GM20431 (cell line): ENCODE results near the gene RPAIN.

Experiments used
- in situ Hi-C: fragments of 300-500 bp; cut with MseI, MboI; formaldehyde crosslinking; loops from one replicate; pipeline ENCODE4 v1.15.0; 2020; ENCODE audit warnings: low sequenced_read_pairs; ENCODE audit not compliant: unreplicated experiment

Gene RPAIN, protein sequence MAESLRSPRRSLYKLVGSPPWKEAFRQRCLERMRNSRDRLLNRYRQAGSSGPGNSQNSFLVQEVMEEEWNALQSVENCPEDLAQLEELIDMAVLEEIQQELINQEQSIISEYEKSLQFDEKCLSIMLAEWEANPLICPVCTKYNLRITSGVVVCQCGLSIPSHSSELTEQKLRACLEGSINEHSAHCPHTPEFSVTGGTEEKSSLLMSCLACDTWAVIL

DNA sequence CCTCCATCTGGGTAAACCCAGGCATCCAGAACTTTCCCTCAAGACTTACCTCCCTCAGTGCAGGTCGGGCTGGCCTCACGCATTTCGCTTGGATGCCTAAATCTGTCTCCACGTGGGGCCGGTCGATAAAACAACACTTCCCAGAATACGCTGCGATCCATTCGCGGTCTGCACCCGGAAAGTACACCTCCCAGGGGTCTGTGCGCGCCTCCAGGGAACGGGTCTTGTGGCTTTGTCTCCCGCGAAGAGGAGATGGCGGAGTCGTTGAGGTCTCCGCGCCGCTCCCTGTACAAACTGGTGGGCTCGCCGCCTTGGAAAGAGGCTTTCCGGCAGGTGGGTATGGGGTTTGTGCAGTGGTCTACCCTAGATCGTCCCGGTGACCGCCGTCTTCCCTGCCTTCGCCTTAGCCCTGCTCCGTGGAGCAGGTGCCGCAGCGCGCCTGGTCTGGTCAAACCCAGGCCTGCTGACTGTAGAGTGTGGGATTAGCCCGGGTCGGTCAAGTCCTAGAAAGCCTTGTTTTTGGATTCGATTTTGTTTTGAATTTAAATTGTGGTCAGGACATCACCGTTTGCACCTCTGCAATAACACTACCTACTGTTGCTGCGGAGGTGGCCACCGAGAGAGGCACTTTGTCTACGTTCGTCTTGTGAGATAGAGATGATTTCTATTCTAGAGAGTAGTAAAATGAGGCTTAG is at the start of gene RPAIN:
Gene RPAIN, plus strand, starts transcription at position 224 of the 695 bp plus-strand sequence. Its CDS starts 29 bp downstream, at position 253.
- in situ Hi-C loops = no loop called here

DNA sequence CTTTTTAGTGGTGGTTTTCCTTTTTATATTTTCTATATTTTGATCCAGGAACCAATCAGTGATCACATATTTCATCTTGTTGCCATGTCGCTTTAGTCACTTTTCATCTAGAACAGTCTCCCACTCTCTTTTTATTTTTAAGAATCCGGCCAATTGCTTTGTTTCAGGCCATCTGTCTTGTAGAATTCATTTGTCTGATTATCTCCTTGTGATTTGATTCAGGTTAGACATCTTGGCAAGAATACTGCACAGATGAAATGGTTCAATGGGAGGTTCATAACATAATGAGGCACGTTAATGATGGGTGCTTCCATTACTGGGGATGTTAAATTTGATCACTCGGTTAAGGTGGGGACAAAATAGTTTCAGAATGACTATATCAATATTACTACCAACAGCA is 49.6 kb upstream of the RPAIN start:
- in situ Hi-C loops = no loop called here

DNA sequence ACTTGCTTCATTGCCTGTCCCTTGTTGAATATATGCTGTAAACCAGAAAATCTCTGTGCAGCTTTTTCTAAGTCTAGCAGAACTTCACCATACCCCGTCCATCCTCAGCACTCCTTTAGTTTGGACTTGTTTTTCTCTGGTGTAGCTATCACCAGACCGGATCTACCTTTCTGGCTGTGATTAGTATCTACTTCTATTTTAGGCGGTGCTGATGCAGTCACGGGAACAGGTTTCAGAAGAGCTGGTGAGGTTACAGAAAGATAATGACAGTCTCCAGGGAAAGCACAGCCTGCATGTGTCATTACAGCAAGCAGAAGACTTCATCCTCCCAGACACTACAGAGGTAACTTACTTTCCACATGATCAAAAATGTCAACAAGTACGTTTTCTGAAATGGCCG is 46.9 kb upstream of the RPAIN start:
- in situ Hi-C loops = no loop called here

DNA sequence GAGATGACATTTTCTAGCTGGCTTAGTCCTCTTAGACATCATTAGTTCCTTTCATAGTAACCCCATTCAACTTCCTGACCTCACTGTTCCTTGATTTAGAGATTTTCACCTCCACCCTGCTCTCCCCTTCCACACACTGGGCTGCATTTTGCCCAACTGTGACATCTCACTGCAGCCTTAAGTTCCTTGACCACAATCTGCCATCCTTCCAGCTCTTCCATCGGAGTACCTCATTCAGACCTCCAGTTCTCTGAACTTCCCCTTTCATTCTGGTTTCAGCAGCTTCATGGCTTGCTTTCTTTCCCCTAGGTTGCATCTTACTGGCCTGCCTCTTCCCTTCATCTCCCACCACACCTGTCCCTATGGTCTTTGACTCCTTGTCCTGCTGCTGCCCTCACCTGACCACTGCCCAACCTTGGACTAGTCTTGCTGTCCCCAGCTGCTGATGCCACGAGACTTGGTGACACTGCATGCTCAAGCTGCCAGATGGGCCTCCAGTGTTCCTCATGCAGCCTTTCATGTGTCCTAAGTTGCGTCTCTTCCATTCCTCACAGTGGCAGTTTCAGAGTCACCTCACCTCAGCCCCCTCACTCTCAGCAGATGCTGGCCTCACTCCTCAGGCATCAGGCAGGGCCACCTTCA is 41.3 kb upstream of the RPAIN start:
- in situ Hi-C loops = no loop called here

DNA sequence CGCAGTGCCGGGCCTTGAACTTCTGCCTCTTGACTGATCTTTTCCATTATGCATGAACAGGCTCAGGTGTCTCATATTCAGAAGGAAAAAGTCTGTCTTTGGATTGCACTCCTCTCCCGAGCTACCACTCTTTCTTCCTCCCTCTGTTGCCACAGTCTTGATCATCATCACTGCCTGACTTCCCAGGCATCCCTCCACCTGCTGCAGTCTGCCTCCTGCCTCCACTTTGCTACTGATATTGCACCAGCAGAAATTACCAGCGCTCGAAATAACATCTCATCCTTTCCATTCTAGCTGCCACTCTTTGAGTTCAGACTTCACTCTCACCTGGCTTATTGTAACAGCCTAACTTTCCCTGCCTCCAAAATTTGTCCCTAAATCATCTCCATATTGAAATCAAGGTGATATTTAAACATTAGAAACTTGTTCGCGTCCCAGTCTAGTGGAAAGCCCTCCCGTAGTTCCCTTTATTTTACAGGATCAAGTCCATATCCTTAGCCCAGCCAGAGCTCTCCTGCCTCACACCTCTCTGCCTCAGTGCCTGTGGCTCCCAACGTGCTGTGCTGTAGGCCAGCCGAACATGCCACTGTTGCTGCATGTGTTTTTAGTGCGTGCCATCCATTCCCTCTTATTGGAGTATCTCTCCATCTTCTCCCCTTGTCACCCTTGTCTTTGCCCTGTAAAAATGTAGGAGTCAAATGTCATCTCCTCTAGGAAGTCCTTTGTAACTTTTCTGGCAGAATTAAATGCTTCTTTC is 40.5 kb upstream of the RPAIN start:
- in situ Hi-C loops = no loop called here

DNA sequence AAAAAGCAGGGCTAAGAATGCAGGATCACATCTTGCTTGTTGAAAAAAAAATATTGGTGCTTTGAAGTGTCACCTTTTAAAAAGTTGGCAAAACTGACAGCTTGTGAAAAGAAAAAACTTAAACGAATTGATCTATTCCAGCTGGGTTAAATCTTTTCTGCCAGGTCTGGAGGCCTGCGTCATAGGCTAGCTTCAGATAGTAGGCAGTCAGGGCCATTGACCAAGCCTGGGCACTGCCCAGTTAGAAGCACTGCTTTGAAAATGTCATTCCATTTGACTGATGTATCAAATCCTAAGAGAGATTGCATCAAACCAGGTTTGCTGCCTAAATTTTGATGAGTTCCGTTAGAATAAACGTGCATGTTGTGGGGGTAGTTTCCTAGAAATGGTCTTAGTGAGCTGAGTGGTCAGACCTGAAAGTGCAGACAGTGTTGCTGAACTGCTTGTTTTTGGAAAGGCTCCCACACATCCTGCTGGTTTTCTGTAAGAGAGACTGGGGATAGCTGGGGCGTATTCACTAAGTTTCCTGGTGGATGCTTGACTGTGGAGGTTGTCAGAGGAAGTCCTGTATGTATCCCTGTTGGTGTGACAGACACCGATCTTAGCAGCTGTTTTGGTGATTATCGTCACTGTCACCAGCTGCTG is 39.4 kb upstream of the RPAIN start:
- in situ Hi-C loops = no loop called here

DNA sequence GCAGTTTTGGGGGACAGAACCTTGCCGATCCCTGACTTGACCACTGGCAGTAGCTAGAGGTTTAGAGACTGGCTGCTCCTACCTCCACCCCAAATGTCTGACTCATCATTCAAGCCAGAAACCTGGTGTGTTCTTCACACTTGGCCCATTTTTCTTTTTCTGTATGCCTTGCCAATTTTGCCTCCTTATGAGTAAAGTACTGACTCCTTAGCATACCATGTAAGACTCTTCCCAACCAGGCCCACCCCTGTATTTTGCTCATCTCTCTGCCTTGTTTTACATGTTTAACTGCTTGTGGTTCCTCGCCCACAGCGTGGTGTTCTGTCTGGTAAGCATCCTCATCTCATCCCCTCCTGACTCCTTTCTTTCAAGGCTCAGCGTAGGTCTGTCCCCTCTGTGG is 38.4 kb upstream of the RPAIN start:
- in situ Hi-C loops = no loop called here

DNA sequence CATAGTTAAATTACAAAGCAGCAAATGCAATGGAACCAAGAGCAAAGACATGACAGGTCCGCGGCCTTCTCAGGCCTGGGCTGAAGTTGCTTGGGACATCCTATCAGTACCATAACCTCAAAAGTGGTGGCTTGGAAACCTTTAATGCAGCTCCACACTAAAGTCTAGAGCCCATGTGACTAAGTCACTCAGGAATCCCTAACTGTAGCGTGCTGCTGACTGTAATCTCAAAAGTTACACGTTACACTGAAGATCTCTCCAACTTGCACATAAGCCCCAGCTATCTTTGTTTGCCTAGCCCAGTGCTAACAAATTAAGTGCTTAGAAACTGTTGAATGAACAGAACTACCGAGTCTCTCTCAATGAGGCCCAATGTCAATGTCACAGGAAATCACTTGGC is 28.3 kb upstream of the RPAIN start:
- in situ Hi-C loops = no loop called here

DNA sequence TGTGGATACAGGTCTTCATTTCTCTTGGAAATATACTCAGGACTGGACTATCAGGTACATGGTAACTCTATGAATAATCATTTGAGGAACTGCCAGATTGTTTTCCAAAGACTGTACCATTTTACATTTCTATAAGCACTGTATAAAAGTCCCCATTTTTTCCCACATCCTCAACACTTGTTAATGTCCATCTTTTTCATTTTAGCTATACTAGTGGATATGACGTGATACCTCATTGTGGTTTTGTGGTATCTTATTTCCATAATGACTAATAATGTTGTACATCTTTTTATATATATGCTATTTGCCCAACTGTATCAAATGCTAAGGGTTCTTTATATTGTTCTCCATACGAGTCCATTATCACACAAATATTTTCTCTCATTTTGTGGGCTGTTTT is 23.4 kb upstream of the RPAIN start:
- in situ Hi-C loops = no loop called here

DNA sequence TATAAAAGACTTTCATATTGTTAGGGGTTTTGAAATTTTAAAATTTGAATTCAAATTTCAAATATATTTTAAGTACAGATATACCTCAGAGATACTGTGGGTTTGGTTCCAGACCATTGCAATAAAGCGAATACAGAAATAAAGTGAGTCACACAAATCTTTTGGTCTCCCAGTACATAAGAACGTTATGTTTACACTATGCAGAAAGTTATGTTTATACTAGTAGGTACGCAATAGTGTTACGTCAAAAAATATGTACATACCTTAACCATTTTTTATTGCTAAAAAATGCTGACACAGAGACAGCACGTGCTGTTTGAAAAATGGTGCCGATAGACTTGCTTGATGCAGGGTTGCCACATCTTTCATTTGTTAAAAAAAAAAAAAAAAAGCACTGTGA is 20.2 kb upstream of the RPAIN start:
- in situ Hi-C loops = no loop called here

DNA sequence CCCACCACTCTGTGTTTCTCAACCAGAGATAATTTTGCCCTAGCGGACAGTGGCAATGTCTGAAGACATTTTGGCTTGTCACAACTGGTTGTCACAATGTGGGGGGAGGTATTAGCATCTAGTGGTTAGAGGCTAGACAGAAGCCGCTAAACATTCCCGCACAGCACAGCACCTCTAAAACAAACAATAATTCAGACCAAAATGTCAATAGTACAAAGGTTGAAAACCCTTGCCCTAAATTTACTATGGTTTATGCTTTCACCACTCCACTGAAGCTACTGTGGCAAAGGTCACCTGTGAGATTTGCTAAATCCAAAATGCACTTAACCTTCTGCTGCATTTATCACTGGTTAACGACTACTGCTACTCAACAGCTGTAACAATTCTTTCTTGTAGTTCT is 14.6 kb upstream of the RPAIN start:
- in situ Hi-C loops = no loop called here

DNA sequence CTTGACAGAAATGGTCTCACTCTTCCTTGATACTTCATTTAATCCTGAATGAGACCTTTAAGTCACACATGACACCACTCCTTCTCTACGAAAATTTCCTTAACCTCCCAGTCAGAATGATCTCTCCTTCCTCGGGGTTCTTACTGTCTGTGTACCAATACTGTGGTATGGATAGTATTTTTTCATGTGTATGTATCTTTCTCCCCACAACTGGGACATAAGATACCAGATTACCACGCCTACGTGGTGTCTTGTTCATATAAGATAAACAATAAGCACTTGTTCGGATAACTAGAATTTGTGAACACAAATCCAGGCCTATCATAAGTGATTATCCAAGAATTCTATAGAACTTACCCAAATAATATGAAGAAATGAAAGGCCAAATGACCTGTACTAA is 11.8 kb upstream of the RPAIN start:
- in situ Hi-C loops = no loop called here

DNA sequence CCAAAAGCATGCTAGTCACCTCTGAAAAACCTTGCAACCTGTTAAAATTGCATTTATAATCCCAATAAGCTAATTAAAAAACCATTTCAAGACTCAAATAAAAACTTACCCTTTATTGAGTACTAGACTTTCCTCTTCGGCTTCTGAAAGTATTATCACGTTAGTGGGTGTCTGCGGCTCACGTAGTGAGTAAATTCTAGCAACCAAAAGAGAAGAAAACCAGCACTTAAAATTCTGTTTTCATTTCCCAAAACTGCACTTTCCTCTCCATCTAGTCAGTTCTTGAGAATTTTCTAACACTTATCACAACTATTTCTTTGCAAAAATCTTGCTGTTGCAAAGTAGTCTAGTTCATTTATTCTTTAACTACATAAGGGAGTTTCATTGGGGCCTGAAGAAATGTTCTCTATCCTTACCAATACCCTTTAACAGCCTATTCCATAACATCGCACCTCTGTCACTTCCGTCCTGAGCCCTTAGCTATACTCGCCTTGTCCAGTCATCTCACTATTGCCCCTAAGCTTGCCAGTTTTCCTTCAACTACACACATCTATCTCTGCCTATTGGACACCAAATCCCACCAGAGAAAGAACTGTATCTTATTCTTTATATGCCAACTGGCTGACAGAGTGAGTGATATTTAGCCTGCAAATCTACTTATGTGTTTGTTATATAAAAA is 9.2 kb upstream of the RPAIN start:
- in situ Hi-C loops = no loop called here

DNA sequence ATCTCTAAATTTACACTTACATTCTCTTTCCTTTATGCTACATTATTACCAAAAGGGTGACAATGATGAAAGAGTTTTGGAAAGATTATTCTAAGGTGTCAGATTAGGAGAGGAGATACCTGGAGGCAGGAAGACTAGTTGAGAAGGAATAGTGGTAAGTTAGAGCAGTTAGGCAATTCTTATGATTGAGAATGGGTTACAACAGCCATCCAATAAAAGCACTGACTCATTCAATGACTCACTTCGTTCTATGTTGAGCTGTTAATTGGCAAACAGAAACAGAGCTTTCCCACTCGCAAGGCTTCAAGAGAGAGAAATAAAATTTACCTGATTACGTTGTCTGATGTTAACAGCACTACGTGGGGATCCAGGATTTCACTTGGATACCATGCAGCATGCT is 6.3 kb upstream of the RPAIN start:
- in situ Hi-C loops = no loop called here

DNA sequence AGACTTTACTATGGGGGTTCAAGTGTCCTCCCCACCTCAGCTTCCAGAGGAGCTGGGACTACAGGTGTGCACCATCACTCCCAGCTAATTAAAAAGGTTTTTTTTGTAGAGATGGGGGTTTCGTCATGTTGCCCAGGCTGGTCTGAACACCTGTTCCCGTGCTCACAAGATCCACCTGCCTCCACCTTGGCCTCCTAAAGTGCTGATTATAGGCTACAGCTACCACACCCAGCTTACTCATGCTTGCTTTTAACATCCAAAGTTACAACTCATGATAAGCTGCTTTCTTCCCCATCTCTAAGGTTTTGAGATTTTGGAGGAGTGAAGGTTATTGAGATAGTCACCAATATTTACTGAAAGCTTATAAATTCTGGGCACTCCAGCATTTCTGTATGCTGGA is 3.1 kb upstream of the RPAIN start:
- in situ Hi-C loops = no loop called here

DNA sequence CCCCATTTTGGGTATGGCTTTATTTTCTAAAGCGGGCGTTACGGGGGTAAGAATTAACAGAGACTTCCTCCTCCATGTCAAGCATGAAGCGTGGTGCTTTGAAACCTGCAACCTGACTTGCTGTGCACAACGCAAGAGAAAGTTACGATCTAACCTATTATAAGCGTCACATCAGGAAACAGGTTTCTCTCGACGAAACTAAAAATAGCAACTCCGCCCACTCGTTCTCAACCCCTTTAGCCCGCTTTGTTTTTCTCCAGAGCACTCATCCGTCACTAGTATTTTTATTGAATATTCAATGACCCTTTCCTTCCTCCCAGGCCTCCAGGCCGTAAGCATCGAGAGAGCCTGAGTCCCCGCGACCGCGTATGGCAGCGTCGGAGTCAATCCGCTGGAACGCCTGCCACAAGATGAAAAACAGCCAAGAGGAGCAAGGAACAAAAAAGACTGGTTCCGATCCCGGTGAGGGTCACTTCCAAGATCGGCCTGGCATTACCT is 1.1 kb upstream of the RPAIN start:
- in situ Hi-C loops = no loop called here

DNA sequence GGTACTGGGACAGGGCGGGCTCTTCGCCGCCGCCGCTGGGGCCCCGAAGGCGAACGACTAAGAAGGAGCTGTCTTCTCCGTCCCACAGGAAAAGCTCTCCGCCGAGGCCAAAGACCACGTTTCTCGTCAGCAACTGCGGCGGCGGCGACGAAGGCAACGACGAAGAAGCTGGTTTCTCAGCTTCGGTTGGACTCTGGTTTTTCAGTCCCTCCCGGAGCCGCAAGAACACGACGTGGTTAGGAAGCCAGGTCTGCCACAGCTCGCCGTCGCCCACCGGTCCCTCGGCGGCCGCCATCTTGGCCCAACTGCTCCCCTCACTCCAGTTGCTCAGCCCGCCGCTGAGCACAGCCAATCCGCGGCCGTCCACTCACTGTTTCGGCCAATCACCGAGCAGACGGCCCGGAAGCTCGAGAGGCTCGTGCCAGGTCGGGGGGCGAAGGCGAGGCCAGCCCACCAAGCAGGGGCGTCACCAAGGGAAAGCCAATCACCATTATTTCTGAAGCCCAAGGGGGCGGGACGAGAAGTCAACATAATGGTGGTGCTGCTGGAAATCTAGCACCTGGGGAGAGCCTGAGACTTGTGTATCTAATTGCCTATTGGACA is 525 bp upstream of the RPAIN start, which contains the start of gene NUP88:
Gene NUP88, minus strand, starts transcription at position 307 of the 603 bp plus-strand sequence. Its CDS starts 12 bp downstream, at position 295.
- in situ Hi-C loops = no loop called here

DNA sequence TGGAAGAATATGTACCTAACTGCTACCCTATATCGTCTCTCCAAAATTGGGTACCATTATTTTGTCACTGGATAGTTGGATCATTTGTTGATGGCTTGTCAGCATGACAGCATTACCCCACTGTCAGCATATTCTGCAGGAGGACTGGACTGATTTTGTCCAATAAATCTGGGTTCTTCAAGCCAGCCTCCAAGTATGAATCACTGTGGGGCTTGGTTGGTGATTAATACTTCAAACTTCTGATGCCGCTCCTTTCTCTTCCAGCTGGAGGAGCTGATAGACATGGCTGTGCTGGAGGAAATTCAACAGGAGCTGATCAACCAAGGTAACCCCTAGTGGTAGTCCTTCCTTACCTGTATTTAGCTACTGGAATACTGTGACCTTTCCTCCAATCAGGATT is 2.5 kb downstream of the RPAIN start:
- in situ Hi-C loops = no loop called here

DNA sequence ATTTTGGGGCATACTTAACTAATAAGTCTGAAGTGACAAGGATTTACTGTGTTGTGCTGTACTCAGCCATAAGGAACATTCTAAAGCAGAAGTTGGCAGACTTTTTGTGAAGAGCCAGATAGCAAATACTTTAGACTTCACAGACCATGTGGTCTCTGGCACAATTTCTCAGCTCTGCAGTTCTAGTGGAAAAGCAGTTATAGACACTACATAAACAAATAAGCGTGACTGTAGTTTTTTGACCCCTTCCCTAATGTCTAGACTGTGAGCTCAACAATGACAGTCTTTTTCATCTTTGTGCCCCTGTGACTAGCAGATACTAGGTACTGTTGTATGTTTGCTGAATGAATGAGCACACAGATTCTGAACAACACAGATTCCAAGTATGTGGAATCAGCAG is 4.9 kb downstream of the RPAIN start:
- in situ Hi-C loops = no loop called here
